Measurements from ENCODE around the gene TACC2. TPM values are rescaled to one million over a fixed set of nuclear protein-coding genes. Genes with fewer than 3 reads are reported as not detected.

Gene TACC2
- total RNA-seq, 1 experiment from 2014 or later, result 24.4 TPM

GRCh38 chr10:122264931-122265330 lies 276.0 kb downstream of the TACC2 start:
- H3K4me1 Mint-ChIP-seq (ENCODE audit: low read depth, unreplicated experiment), result peaks cover 42% of the 10 kb centered on the region
- CTCF ChIA-PET, result no interaction called here
- TF ChIP-seq CTCF (IDR thresholded peaks at IDR 0.05; ENCODE audit: unreplicated experiment), result no peak
- H3K4me3 Mint-ChIP-seq (ENCODE audit: low read depth, unreplicated experiment), result no peak overlapping the region
- H3K27ac Mint-ChIP-seq (ENCODE audit: unreplicated experiment), result no peak overlapping the region
- peaks cover 6% of the 10 kb centered on the region for H3K36me3 Mint-ChIP-seq (ENCODE audit: insufficient read depth, unreplicated experiment)
- H3K27me3 Mint-ChIP-seq (ENCODE audit: unreplicated experiment), result no peaks in the 10 kb centered on the region
- intact Hi-C loops (cut with micrococcal nuclease; ENCODE audit: unreplicated experiment), result loop anchor here (10.0 kb wide), 1 partner anchor 120 kb away; no protein-coding TSS in a partner anchor
- BruUV-seq (replicated peaks), result no TSS peak
- no peak for DNase-seq
- H3K9me3 Mint-ChIP-seq (ENCODE audit: low read depth, unreplicated experiment), result no peaks in the 10 kb centered on the region

GRCh38 chr10:122265896-122266295 lies 276.9 kb downstream of the TACC2 start:
- DNase-seq, result no peak
- intact Hi-C loops (cut with micrococcal nuclease; ENCODE audit: unreplicated experiment), result loop anchor here (10.0 kb wide), 1 partner anchor 121 kb away; no protein-coding TSS in a partner anchor
- Mint-ChIP-seq H3K4me3 (ENCODE audit: low read depth, unreplicated experiment) (no peak overlapping the region), H3K27ac (ENCODE audit: unreplicated experiment) (no peak overlapping the region), H3K9me3 (ENCODE audit: low read depth, unreplicated experiment) (no peaks in the 10 kb centered on the region), H3K4me1 (ENCODE audit: low read depth, unreplicated experiment) (peaks cover 42% of the 10 kb centered on the region), H3K27me3 (ENCODE audit: unreplicated experiment) (no peaks in the 10 kb centered on the region), H3K36me3 (ENCODE audit: insufficient read depth, unreplicated experiment) (peaks cover 6% of the 10 kb centered on the region)
- no TSS peak for BruUV-seq (replicated peaks)
- no peak for TF ChIP-seq CTCF (IDR thresholded peaks at IDR 0.05; ENCODE audit: unreplicated experiment)
- CTCF ChIA-PET, result no interaction called here

- H3K4me3 Mint-ChIP-seq (ENCODE audit: low read depth, unreplicated experiment), result no peak overlapping the region
- H3K27me3 Mint-ChIP-seq (ENCODE audit: unreplicated experiment), result no peaks in the 10 kb centered on the region
- CTCF ChIA-PET, result no interaction called here
- BruUV-seq (replicated peaks), result no TSS peak
- no peaks in the 10 kb centered on the region for H3K9me3 Mint-ChIP-seq (ENCODE audit: low read depth, unreplicated experiment)
- peak; percentile 61 for DNase-seq
- H3K27ac Mint-ChIP-seq (ENCODE audit: unreplicated experiment), result no peak overlapping the region
- intact Hi-C loops (cut with micrococcal nuclease; ENCODE audit: unreplicated experiment), result loop anchor here (10.0 kb wide), 1 partner anchor 123 kb away; no protein-coding TSS in a partner anchor
- peaks cover 6% of the 10 kb centered on the region for H3K36me3 Mint-ChIP-seq (ENCODE audit: insufficient read depth, unreplicated experiment)
- TF ChIP-seq CTCF (IDR thresholded peaks at IDR 0.05; ENCODE audit: unreplicated experiment), result peak; percentile 80
- peaks cover 42% of the 10 kb centered on the region for H3K4me1 Mint-ChIP-seq (ENCODE audit: low read depth, unreplicated experiment)
Measured at GRCh38 chr10:122267849-122268737, 279.1 kb downstream of the TACC2 start.

- CTCF ChIA-PET, result no interaction called here
- BruUV-seq (replicated peaks), result no TSS peak
- no peak overlapping the region for H3K27ac Mint-ChIP-seq (ENCODE audit: unreplicated experiment)
- no peak for TF ChIP-seq CTCF (IDR thresholded peaks at IDR 0.05; ENCODE audit: unreplicated experiment)
- H3K4me3 Mint-ChIP-seq (ENCODE audit: low read depth, unreplicated experiment), result no peak overlapping the region
- DNase-seq, result no peak
- H3K9me3 Mint-ChIP-seq (ENCODE audit: low read depth, unreplicated experiment), result no peaks in the 10 kb centered on the region
- H3K36me3 Mint-ChIP-seq (ENCODE audit: insufficient read depth, unreplicated experiment), result peaks cover 6% of the 10 kb centered on the region
- H3K4me1 Mint-ChIP-seq (ENCODE audit: low read depth, unreplicated experiment), result peaks cover 32% of the 10 kb centered on the region
- H3K27me3 Mint-ChIP-seq (ENCODE audit: unreplicated experiment), result no peaks in the 10 kb centered on the region
- intact Hi-C loops (cut with micrococcal nuclease; ENCODE audit: unreplicated experiment), result loop anchor here (10.0 kb wide), 1 partner anchor 124 kb away; no protein-coding TSS in a partner anchor
Measured at GRCh38 chr10:122269059-122269687, 280.2 kb downstream of the TACC2 start.
